ENCODE data around the gene CYB561A3. TPM values are rescaled to one million over a fixed set of nuclear protein-coding genes. Genes with fewer than 3 reads are reported as not detected.

Gene CYB561A3
- total RNA-seq, 1 donor from 2014 or later = 34.9 TPM

DNA sequence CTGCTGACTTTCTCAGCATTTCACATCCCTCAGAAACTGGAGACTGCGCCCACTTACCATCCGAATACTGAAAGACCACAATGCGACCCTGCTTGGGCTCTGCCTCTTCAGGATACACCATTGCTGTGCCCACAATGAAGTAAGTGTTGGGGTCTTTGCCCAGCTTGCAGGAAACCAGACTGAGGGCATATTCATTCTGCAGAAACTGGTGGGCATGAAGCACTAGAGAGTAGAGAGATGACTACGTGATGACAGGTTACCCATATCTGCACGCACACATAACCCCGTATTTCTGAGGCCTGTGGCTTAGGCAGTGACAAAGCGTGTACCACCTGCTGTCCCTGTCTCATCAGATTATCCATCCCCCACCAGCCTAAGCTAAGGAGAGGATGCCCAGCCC lies 51.9 kb downstream of the CYB561A3 start:
- DNase-seq (ENCODE audit: extremely low spot score, unreplicated experiment) = no peak
- Mint-ChIP-seq H3K9me3 (no peaks in the 10 kb centered on the region), H3K36me3 (peaks cover 6% of the 10 kb centered on the region), H3K4me3 (no peak overlapping the region), H3K4me1 (ENCODE audit: unreplicated experiment) (no peaks in the 10 kb centered on the region), H3K27ac (no peak overlapping the region), H3K27me3 (no peaks in the 10 kb centered on the region)
- TF ChIP-seq CTCF (conservative IDR thresholded peaks at IDR 0.05) = no peak

GRCh38 chr11:61309141-61309540 lies 52.5 kb downstream of the CYB561A3 start:
- TF ChIP-seq CTCF (conservative IDR thresholded peaks at IDR 0.05) = no peak
- no peaks in the 10 kb centered on the region for H3K4me1 Mint-ChIP-seq (ENCODE audit: unreplicated experiment)
- H3K9me3 Mint-ChIP-seq = no peaks in the 10 kb centered on the region
- no peak overlapping the region for H3K27ac Mint-ChIP-seq
- H3K36me3 Mint-ChIP-seq = peaks cover 8% of the 10 kb centered on the region
- no peak for DNase-seq (ENCODE audit: extremely low spot score, unreplicated experiment)
- no peaks in the 10 kb centered on the region for H3K27me3 Mint-ChIP-seq
- no peak overlapping the region for H3K4me3 Mint-ChIP-seq

GRCh38 chr11:61307354-61307753 lies 54.3 kb downstream of the CYB561A3 start:
- Mint-ChIP-seq H3K27me3 (no peaks in the 10 kb centered on the region), H3K4me3 (no peak overlapping the region), H3K36me3 (peaks cover 10% of the 10 kb centered on the region), H3K4me1 (ENCODE audit: unreplicated experiment) (no peaks in the 10 kb centered on the region), H3K27ac (no peak overlapping the region), H3K9me3 (no peaks in the 10 kb centered on the region)
- TF ChIP-seq CTCF (conservative IDR thresholded peaks at IDR 0.05) = no peak
- DNase-seq (ENCODE audit: extremely low spot score, unreplicated experiment) = no peak

DNA sequence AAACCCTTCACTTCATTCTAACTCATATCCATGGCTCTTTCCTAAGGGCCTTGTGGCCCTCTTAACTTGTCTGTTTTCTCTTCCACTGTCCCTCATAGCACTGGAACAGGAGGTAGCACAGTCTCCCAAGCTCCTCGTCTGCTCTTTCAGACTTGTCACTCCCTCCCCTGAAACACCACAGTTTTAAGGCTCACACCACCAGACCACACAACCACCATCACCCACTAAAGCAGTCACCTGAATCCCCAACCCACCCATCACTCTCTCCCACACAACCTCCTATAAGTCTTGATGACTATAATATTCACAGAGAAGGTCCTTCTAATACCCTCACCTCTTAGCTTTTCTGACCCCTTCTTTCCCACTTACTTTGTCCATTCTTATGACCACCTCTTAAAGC lies 55.5 kb downstream of the CYB561A3 start:
- TF ChIP-seq CTCF (conservative IDR thresholded peaks at IDR 0.05) = no peak
- DNase-seq (ENCODE audit: extremely low spot score, unreplicated experiment) = no peak
- H3K36me3 Mint-ChIP-seq = peaks cover 18% of the 10 kb centered on the region
- no peaks in the 10 kb centered on the region for H3K27me3 Mint-ChIP-seq
- H3K9me3 Mint-ChIP-seq = no peaks in the 10 kb centered on the region
- no peak overlapping the region for H3K4me3 Mint-ChIP-seq
- no peaks in the 10 kb centered on the region for H3K4me1 Mint-ChIP-seq (ENCODE audit: unreplicated experiment)
- H3K27ac Mint-ChIP-seq = no peak overlapping the region

DNA sequence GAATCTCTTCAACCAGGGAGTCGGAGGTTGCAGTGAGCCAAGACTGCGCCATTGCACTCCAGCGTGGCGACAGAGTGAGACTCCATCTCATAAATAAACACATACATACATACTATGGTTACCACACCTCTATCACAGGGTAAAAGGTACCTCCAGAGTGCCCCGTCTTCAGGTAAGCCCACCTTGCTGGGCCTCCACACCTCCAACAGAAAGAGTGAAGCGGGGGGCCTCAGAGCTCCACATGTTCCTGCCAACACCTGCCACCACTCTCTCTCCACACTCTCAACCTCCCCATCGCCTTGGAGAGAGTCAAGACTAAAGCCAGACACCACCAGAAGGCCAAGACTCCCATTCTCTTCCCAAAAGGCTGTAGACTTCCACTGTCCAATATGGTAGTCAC lies 56.3 kb downstream of the CYB561A3 start:
- Mint-ChIP-seq H3K36me3 (peaks cover 24% of the 10 kb centered on the region), H3K4me3 (no peak overlapping the region), H3K4me1 (ENCODE audit: unreplicated experiment) (no peaks in the 10 kb centered on the region), H3K27me3 (no peaks in the 10 kb centered on the region), H3K9me3 (no peaks in the 10 kb centered on the region), H3K27ac (no peak overlapping the region)
- TF ChIP-seq CTCF (conservative IDR thresholded peaks at IDR 0.05) = no peak
- no peak for DNase-seq (ENCODE audit: extremely low spot score, unreplicated experiment)

DNA sequence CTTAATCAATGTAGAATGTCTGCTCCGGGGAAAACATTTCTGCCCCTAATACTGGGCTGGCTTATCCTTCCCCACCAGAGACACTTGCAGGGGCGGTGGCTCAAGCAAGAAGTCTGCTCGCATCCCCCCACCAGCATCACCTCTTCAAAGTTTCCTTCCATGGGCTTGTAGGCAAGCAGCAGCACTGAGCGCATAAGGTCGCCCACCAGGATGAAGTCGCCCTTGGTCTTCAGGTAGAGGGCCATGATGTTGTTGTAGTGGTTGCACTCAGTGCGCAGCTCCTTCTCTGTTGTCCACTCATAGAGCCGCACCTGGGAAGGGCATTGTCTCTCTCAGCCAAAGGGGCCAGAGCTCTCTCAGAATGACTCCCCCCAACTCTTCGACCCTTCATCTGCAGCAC lies 58.0 kb downstream of the CYB561A3 start:
- DNase-seq (ENCODE audit: extremely low spot score, unreplicated experiment) = no peak
- no peak for TF ChIP-seq CTCF (conservative IDR thresholded peaks at IDR 0.05)
- Mint-ChIP-seq H3K36me3 (peaks cover 30% of the 10 kb centered on the region), H3K27ac (no peak overlapping the region), H3K9me3 (no peaks in the 10 kb centered on the region), H3K4me1 (ENCODE audit: unreplicated experiment) (peaks cover 4% of the 10 kb centered on the region), H3K27me3 (no peaks in the 10 kb centered on the region), H3K4me3 (no peak overlapping the region)
